Measurements from ENCODE around the gene BICDL2.

BICDL2 gene

DNA sequence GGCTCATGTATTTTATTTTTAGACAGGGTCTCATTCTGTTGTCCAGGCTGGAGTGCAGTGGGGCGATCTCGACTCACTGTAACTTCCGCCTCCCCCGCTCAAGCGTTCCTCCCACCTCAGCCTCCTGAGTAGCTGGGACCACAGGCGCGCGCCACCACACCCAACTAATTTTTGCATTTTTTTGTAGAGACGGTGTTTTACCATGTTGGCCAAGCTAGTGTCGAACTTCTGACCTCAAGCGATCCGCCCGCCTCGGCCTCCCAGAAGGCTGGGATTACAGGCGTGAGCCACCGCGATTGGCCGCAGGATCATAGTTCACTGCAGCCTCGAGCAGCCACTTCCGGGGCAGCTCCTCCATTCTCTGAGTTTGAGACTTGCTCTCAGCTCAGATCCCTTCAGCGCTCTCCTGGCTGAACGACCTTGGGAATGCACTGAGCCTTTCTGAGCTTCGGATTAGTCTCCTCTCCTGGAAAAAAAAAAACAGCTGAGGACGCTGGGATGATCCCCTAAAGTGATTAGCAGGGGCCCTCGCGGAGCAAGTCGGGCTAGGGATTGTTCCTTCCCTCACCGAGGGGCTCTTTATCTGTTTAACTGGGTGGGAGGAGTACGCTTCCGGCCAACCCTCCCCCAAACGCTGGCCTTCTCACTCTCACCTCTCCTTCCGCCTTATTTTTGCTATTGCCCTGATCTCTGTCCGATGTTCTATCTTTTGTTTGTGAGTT, 55.4 kb downstream of the BICDL2 start:
- no peak for DNase-seq (ENCODE audit: low read depth)
- peak overlapping the region; percentile 97 for H3K4me3 ChIP-seq (ENCODE audit: low read depth, low read length)
- TF ChIP-seq, protein P1, sequence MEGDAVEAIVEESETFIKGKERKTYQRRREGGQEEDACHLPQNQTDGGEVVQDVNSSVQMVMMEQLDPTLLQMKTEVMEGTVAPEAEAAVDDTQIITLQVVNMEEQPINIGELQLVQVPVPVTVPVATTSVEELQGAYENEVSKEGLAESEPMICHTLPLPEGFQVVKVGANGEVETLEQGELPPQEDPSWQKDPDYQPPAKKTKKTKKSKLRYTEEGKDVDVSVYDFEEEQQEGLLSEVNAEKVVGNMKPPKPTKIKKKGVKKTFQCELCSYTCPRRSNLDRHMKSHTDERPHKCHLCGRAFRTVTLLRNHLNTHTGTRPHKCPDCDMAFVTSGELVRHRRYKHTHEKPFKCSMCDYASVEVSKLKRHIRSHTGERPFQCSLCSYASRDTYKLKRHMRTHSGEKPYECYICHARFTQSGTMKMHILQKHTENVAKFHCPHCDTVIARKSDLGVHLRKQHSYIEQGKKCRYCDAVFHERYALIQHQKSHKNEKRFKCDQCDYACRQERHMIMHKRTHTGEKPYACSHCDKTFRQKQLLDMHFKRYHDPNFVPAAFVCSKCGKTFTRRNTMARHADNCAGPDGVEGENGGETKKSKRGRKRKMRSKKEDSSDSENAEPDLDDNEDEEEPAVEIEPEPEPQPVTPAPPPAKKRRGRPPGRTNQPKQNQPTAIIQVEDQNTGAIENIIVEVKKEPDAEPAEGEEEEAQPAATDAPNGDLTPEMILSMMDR (IDR thresholded peaks at IDR 0.05; ENCODE audit: insufficient read depth, low read depth, low read length, missing control alignments) = no peak

DNA sequence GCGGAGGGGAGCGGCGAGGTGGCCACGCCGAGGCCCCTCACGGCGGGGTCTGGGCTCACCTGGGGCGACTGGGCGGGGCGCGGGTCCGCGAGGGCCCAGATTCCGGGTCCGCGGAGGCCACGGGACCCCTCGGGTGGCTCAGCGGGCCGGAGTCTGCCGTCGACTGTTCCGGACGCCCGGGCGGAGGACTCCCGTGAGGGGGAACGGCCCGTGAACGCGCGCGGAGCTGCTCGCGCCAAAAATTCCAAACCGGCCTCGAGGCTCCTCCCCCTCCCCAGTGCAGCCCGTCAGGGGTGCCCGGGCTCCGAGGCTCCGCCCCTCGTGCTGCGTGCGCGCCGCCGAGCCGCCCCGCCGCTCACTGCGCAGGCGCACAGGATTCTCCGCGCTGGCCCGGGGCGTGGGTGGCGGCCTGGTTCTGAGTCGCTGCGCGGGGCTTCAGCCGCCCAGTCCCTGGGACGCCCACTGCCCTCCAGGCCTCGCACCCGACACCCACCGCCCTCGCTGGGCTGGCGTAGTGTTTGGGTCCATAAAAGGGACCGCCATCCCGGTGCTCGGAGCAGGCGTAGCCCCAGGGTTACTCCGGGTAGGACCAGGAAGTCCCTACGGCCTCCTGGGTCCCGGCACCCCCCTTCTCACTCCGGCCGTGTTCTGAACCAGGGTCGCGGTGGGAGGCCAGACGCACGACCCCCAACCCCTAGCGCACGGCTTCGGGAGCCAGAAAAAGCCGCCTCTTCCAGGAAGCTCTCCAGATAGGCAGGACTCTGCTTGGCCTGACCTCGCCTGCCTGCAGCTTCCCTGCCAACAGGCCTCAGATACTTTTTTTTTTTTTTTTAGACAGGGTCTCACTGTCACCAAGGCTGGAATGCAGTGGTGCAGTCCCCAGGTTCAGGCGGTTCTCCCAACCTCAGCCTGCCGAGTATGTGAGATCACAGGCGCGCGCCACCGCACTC, 56.2 kb downstream of the BICDL2 start, which contains the start of gene PKMYT1:
Gene PKMYT1, minus strand, starts transcription at position 220 of the 950 bp plus-strand sequence. CDS start 789 bp downstream, outside the sequence.
- peak; percentile 94 for DNase-seq (ENCODE audit: low read depth)
- TF ChIP-seq, protein P1 (IDR thresholded peaks at IDR 0.05; ENCODE audit: insufficient read depth, low read depth, low read length, missing control alignments) = no peak
- peak within 1 kb of the TSS; percentile 97 for H3K4me3 ChIP-seq (ENCODE audit: low read depth, low read length)

DNA sequence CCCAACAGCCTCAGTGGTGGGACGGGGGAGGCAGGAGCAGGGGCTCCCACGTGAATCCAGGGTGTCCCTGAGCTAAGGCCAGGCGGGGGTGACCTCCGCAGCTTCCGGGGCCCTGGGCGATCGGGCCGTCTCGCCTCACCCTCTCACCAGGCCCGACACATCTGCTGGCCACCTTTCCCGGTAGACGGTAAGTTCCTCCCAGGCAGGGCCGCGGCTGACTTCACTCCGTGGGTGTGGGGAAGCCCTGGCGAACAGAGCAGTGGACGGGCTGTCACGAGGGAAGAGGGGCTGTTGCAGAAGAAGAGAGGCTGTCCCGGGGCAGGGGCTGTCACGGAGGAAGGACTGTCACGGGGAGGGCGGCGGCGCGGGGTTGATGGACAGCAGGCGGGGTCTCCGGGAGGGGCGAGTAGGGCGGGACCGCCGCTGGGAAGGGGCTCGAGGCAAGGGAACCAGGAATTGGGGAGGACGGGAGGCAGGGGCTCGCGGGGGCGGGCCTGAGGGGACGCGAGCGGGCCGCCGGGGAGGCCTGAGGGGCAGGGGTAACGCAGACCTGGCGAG, 57.0 kb downstream of the BICDL2 start:
- H3K4me3 ChIP-seq (ENCODE audit: low read depth, low read length) = peak overlapping the region; percentile 97
- TF ChIP-seq, protein P1 (IDR thresholded peaks at IDR 0.05; ENCODE audit: insufficient read depth, low read depth, low read length, missing control alignments) = no peak
- DNase-seq (ENCODE audit: low read depth) = no peak

Measured in GM12865 (cell line).